CD14-positive monocyte (primary cell): Measurements from ENCODE around the gene TOM1L2. TPM values are rescaled to one million over a fixed set of nuclear protein-coding genes. Genes with fewer than 3 reads are reported as not detected.

ENCODE experiments used
- DNase-seq, 3 donors: peaks; one replicate each; pipeline ENCODE4 v3.0.0-alpha.2; 2011 to 2022
- H2AFZ ChIP-seq: 2 replicates; pipeline ENCODE4 v1.6.0; 2012; ENCODE audit warnings: mild to moderate bottlenecking, low read depth, low read length, inconsistent platforms; ENCODE audit not compliant: insufficient read depth, poor library complexity, severe bottlenecking
- H3K27ac ChIP-seq, 2 donors: 1 replicate in 1 of 2; 2 replicates in 1 of 2; pipeline ENCODE4 v1.5.1; 2012 to 2013; ENCODE audit warnings: low read length in 2 of 2, control low read depth in 1 of 2, inconsistent platforms in 1 of 2, low read depth in 1 of 2, mild to moderate bottlenecking in 1 of 2
- H3K27me3 ChIP-seq, 2 donors: one replicate each; pipeline versions ENCODE4 v1.6.0 to v1.6.1; 2011 to 2013; ENCODE audit warnings: low read length in 2 of 2; ENCODE audit not compliant: control insufficient read depth in 2 of 2, insufficient read depth in 2 of 2
- H3K36me3 ChIP-seq, 2 donors: replicated peaks in 1 of 2; 1 replicate in 1 of 2; 2 replicates in 1 of 2; pipeline versions ENCODE4 v1.5.1 to v1.6.1; 2012 to 2013; ENCODE audit warnings: low read length in 2 of 2, control low read depth in 1 of 2, inconsistent platforms in 1 of 2, mild to moderate bottlenecking in 1 of 2; ENCODE audit not compliant: insufficient read depth in 2 of 2, control insufficient read depth in 1 of 2
- H3K4me1 ChIP-seq, 2 donors: 1 replicate in 1 of 2; 2 replicates in 1 of 2; pipeline versions ENCODE4 v1.5.1 to v1.6.1; 2012 to 2013; ENCODE audit warnings: low read length in 2 of 2, control low read depth in 1 of 2, inconsistent platforms in 1 of 2, mild to moderate bottlenecking in 1 of 2, moderate library complexity in 1 of 2; ENCODE audit not compliant: insufficient read depth in 2 of 2, control insufficient read depth in 1 of 2
- H3K4me2 ChIP-seq: replicated peaks from 2 replicates; pipeline ENCODE3; 2012; ENCODE audit warnings: low read length, moderate library complexity, mild to moderate bottlenecking; ENCODE audit not compliant: poor library complexity, severe bottlenecking; ENCODE audit errors: extremely low read depth
- H3K4me3 ChIP-seq, 3 experiments: fragments of 200-600 bp in 1 of 3; sonication (generic) in 1 of 3; replicated peaks in 1 of 3; 1 replicate in 2 of 3; 2 replicates in 1 of 3; pipeline ENCODE4 v1.5.1; 2011 to 2013; ENCODE audit warnings: low read length in 3 of 3, mild to moderate bottlenecking in 3 of 3, control low read depth in 2 of 3, low read depth in 2 of 3, inconsistent platforms in 1 of 3, moderate library complexity in 1 of 3
- H3K79me2 ChIP-seq: 2 replicates; pipeline ENCODE4 v1.6.0; 2012; ENCODE audit warnings: mild to moderate bottlenecking, control low read depth, inconsistent platforms, low read length, moderate library complexity; ENCODE audit not compliant: insufficient read depth
- H3K9ac ChIP-seq: 2 replicates; pipeline ENCODE4 v1.6.0; 2017; ENCODE audit warnings: low read length, mild to moderate bottlenecking; ENCODE audit not compliant: insufficient read depth, poor library complexity, severe bottlenecking
- H3K9me3 ChIP-seq, 2 donors: replicated peaks in 1 of 2; 1 replicate in 1 of 2; 2 replicates in 1 of 2; pipeline versions ENCODE4 v1.5.1 to v1.6.1; 2012 to 2013; ENCODE audit warnings: low read length in 2 of 2, control low read depth in 1 of 2; ENCODE audit not compliant: control insufficient read depth in 1 of 2, insufficient read depth in 1 of 2
- H4K20me1 ChIP-seq: 2 replicates; pipeline ENCODE4 v1.6.0; 2012; ENCODE audit warnings: mild to moderate bottlenecking, low read length, control low read depth, moderate library complexity; ENCODE audit not compliant: insufficient read depth
- H3K27ac Mint-ChIP-seq, 7 donors: one replicate each; pipeline ENCODE4 v1.8.0; 2020; ENCODE audit warnings: mild to moderate bottlenecking in 7 of 7, mixed read lengths in 7 of 7, moderate library complexity in 6 of 7, inconsistent platforms in 2 of 7
- H3K27me3 Mint-ChIP-seq, 3 donors: one replicate each; pipeline ENCODE4 v1.8.0; 2021 to 2022; ENCODE audit warnings: low read depth in 3 of 3, mild to moderate bottlenecking in 3 of 3, mixed read lengths in 3 of 3, moderate library complexity in 3 of 3, inconsistent platforms in 1 of 3
- H3K36me3 Mint-ChIP-seq, 2 donors: one replicate each; pipeline ENCODE4 v1.8.0; 2020; ENCODE audit warnings: mixed read lengths in 2 of 2, inconsistent platforms in 1 of 2, mild to moderate bottlenecking in 1 of 2
- H3K4me1 Mint-ChIP-seq: one replicate; pipeline ENCODE4 v1.8.0; 2020; ENCODE audit warnings: mild to moderate bottlenecking, mixed read lengths
- H3K4me3 Mint-ChIP-seq, 2 donors: one replicate each; pipeline ENCODE4 v1.8.0; 2020; ENCODE audit warnings: mild to moderate bottlenecking in 2 of 2, mixed read lengths in 2 of 2, moderate library complexity in 1 of 2
- H3K9me3 Mint-ChIP-seq, 7 donors: one replicate each; pipeline ENCODE4 v1.8.0; 2020 to 2022; ENCODE audit warnings: mixed read lengths in 7 of 7, mild to moderate bottlenecking in 6 of 7, moderate library complexity in 6 of 7, inconsistent platforms in 2 of 7
- CTCF ChIP-seq: fragments of 200-600 bp; IDR thresholded peaks from one replicate; pipeline ENCODE4 v1.8.0; 2022; ENCODE audit warnings: antibody characterized with exemption, mild to moderate bottlenecking
- WGBS: methylation state at CpG from one replicate; pipeline ENCODE4 v1.1.5; 2013; ENCODE audit warnings: missing lambda C conversion rate; ENCODE audit not compliant: insufficient coverage; 5-methylcytosine and 5-hydroxymethylcytosine counted together
- intact Hi-C, 2 donors: fragments of 100-400 bp; cut with micrococcal nuclease; formaldehyde crosslinking; loops; one replicate each; pipeline versions ENCODE4 v1.15.0 to v1.15.1; 2023
- polyA plus RNA-seq, 3 donors: library from polyadenylated mRNA; depleted of rRNA in 1 of 3; unstranded in 2 of 3; stranded (reverse) in 1 of 3; fragments of 300-500 nt in 2 of 3; fragments of >200 nt in 1 of 3; fragmentation: Illumina TruSeq in 2 of 3; gene quantifications; 1 replicate in 2 of 3; 2 replicates in 1 of 3; pipeline ENCODE4 v1.2.3, GENCODE V29; 2012 to 2021

The TOM1L2 gene
- polyA plus RNA-seq, 3 donors, result 1.7 to 28.2 (median 2.8) TPM

- no peak overlapping the region for H2AFZ ChIP-seq
- Mint-ChIP-seq H3K4me1 (no peaks in the 10 kb centered on the region), H3K27ac (no peak overlapping the region), H3K4me3 (no peak overlapping the region), H3K36me3 (peaks cover 66 to 90% of the 10 kb centered on the region in 2 donors), H3K9me3 (no peaks in the 10 kb centered on the region), H3K27me3 (peaks cover 0 to 1% (median 0%) of the 10 kb centered on the region in 3 donors)
- no peak for DNase-seq
- no peaks in the 10 kb centered on the region for H3K27me3 ChIP-seq
- TF ChIP-seq CTCF, result no peak
- no peak overlapping the region for H3K9ac ChIP-seq
- H3K4me1 ChIP-seq, result no peaks in the 10 kb centered on the region
- intact Hi-C loops, result no loop called here
- H3K9me3 ChIP-seq, result no peaks in the 10 kb centered on the region
- 94% methylated on average over 11 of the region's 15 CpGs for WGBS
- H3K79me2 ChIP-seq, result no peaks in the 10 kb centered on the region
- H3K4me3 ChIP-seq, result no peak overlapping the region
- H3K4me2 ChIP-seq, result no peak overlapping the region
- H3K27ac ChIP-seq, result no peak overlapping the region
- H3K36me3 ChIP-seq, result peaks cover 73 to 96% of the 10 kb centered on the region in 2 donors
- no peaks in the 10 kb centered on the region for H4K20me1 ChIP-seq
Observed at GRCh38 chr17:18018411-18018921, 46.3 kb upstream of the TOM1L2 start.

GRCh38 chr17:18017958-18018357, 45.8 kb upstream of the TOM1L2 start:
- 71% methylated on average over 1 of the region's 3 CpGs for WGBS
- Mint-ChIP-seq H3K4me1 (no peaks in the 10 kb centered on the region), H3K27ac (no peak overlapping the region), H3K9me3 (no peaks in the 10 kb centered on the region), H3K4me3 (no peak overlapping the region), H3K36me3 (peaks cover 70 to 92% of the 10 kb centered on the region in 2 donors), H3K27me3 (peaks cover 0 to 1% (median 0%) of the 10 kb centered on the region in 3 donors)
- Histone ChIP-seq H3K9me3 (no peaks in the 10 kb centered on the region), H3K4me3 (no peak overlapping the region), H2AFZ (no peak overlapping the region), H3K9ac (no peak overlapping the region), H4K20me1 (no peaks in the 10 kb centered on the region), H3K4me1 (no peaks in the 10 kb centered on the region), H3K79me2 (no peaks in the 10 kb centered on the region), H3K4me2 (no peak overlapping the region), H3K36me3 (peaks cover 73 to 96% of the 10 kb centered on the region in 2 donors), H3K27ac (no peak overlapping the region), H3K27me3 (no peaks in the 10 kb centered on the region)
- intact Hi-C loops, result no loop called here
- TF ChIP-seq CTCF, result no peak
- no peak for DNase-seq
